ENCODE results near the gene TUT7. TPM values are rescaled to one million over a fixed set of nuclear protein-coding genes. Genes with fewer than 3 reads are reported as not detected.

TUT7 gene
- total RNA-seq, 1 experiment from 2014 or later, result 17.2 TPM

GRCh38 chr9:86308687-86309086 lies 45.5 kb downstream of the TUT7 start:
- POLR2A ChIA-PET, result interaction anchor here (0.6 kb wide), 1 partner anchor 25 kb away, joined by 3 read pairs; no protein-coding TSS in a partner anchor
- H3K4me3 Mint-ChIP-seq (ENCODE audit: unreplicated experiment), result no peak overlapping the region

GRCh38 chr9:86304236-86304730 lies 49.9 kb downstream of the TUT7 start:
- ChIA-PET CTCF (no interaction called here), POLR2A (no interaction called here)
- no peaks in the 10 kb centered on the region; the same call in 1 of the 2 replicates for H3K36me3 ChIP-seq (ENCODE audit: control insufficient read depth, insufficient read depth, low read length)
- H3K27me3 ChIP-seq (replicated peaks; ENCODE audit: control insufficient read depth, insufficient read depth, low read length), result no peaks in the 10 kb centered on the region
- Mint-ChIP-seq H3K36me3 (ENCODE audit: insufficient read depth, unreplicated experiment) (peaks cover 28% of the 10 kb centered on the region), H3K9me3 (ENCODE audit: unreplicated experiment) (no peaks in the 10 kb centered on the region), H3K4me1 (ENCODE audit: low read depth, unreplicated experiment) (no peaks in the 10 kb centered on the region), H3K4me3 (ENCODE audit: unreplicated experiment) (no peak overlapping the region), H3K27me3 (ENCODE audit: insufficient read depth, unreplicated experiment) (no peaks in the 10 kb centered on the region), H3K27ac (ENCODE audit: unreplicated experiment) (no peak overlapping the region)
- no peaks in the 10 kb centered on the region for H3K9me3 ChIP-seq
- no peak for DNase-seq
- no peak overlapping the region for H3K4me3 ChIP-seq (ENCODE audit: low read depth, low read length)
- TF ChIP-seq CTCF (IDR thresholded peaks at IDR 0.05; ENCODE audit: insufficient read depth in 1 of 2, low read depth in 1 of 2, low read length in 1 of 2, severe bottlenecking in 1 of 2, unreplicated experiment in 1 of 2), result no peak
- no TSS peak for BruUV-seq (replicated peaks)
- intact Hi-C loops (cut with micrococcal nuclease; ENCODE audit: unreplicated experiment), result no loop called here
- peaks cover 11% of the 10 kb centered on the region for H3K4me1 ChIP-seq

More at GRCh38 chr9:86308687-86309086, 45.5 kb downstream of the TUT7 start:
- intact Hi-C loops (cut with micrococcal nuclease; ENCODE audit: unreplicated experiment), result no loop called here
- CTCF ChIA-PET, result no interaction called here
- peaks cover 11% of the 10 kb centered on the region for H3K4me1 ChIP-seq
- H3K4me1 Mint-ChIP-seq (ENCODE audit: low read depth, unreplicated experiment), result peaks cover 4% of the 10 kb centered on the region
- TF ChIP-seq CTCF (IDR thresholded peaks at IDR 0.05; ENCODE audit: insufficient read depth in 1 of 2, low read depth in 1 of 2, low read length in 1 of 2, severe bottlenecking in 1 of 2, unreplicated experiment in 1 of 2), result no peak
- DNase-seq, result no peak
- no peaks in the 10 kb centered on the region for H3K9me3 Mint-ChIP-seq (ENCODE audit: unreplicated experiment)
- H3K27ac Mint-ChIP-seq (ENCODE audit: unreplicated experiment), result no peak overlapping the region
- H3K36me3 Mint-ChIP-seq (ENCODE audit: insufficient read depth, unreplicated experiment), result peaks cover 23% of the 10 kb centered on the region
- no peak overlapping the region for H3K4me3 ChIP-seq (ENCODE audit: low read depth, low read length)
- no TSS peak for BruUV-seq (replicated peaks)
- H3K9me3 ChIP-seq, result no peaks in the 10 kb centered on the region
- no peaks in the 10 kb centered on the region for H3K27me3 Mint-ChIP-seq (ENCODE audit: insufficient read depth, unreplicated experiment)
- no peaks in the 10 kb centered on the region for H3K36me3 ChIP-seq (ENCODE audit: control insufficient read depth, insufficient read depth, low read length)
- H3K27me3 ChIP-seq (replicated peaks; ENCODE audit: control insufficient read depth, insufficient read depth, low read length), result no peaks in the 10 kb centered on the region

GRCh38 chr9:86303316-86303975 lies 50.8 kb downstream of the TUT7 start:
- peaks cover 11% of the 10 kb centered on the region for H3K4me1 ChIP-seq
- H3K27me3 ChIP-seq (replicated peaks; ENCODE audit: control insufficient read depth, insufficient read depth, low read length), result no peaks in the 10 kb centered on the region
- no peak for TF ChIP-seq CTCF (IDR thresholded peaks at IDR 0.05; ENCODE audit: insufficient read depth in 1 of 2, low read depth in 1 of 2, low read length in 1 of 2, severe bottlenecking in 1 of 2, unreplicated experiment in 1 of 2)
- Mint-ChIP-seq H3K36me3 (ENCODE audit: insufficient read depth, unreplicated experiment) (peaks cover 28% of the 10 kb centered on the region), H3K27me3 (ENCODE audit: insufficient read depth, unreplicated experiment) (no peaks in the 10 kb centered on the region), H3K27ac (ENCODE audit: unreplicated experiment) (no peak overlapping the region), H3K9me3 (ENCODE audit: unreplicated experiment) (no peaks in the 10 kb centered on the region), H3K4me1 (ENCODE audit: low read depth, unreplicated experiment) (no peaks in the 10 kb centered on the region), H3K4me3 (ENCODE audit: unreplicated experiment) (no peak overlapping the region)
- ChIA-PET CTCF (no interaction called here), POLR2A (no interaction called here)
- no peak overlapping the region for H3K4me3 ChIP-seq (ENCODE audit: low read depth, low read length)
- DNase-seq, result no peak
- H3K36me3 ChIP-seq (ENCODE audit: control insufficient read depth, insufficient read depth, low read length), result no peaks in the 10 kb centered on the region; the same call in 1 of the 2 replicates
- intact Hi-C loops (cut with micrococcal nuclease; ENCODE audit: unreplicated experiment), result no loop called here
- H3K9me3 ChIP-seq, result no peaks in the 10 kb centered on the region
- BruUV-seq (replicated peaks), result no TSS peak

Measured in Caco-2 (cell line).